ENCODE results near the gene PRRC1. TPM values are rescaled to one million over a fixed set of nuclear protein-coding genes. Genes with fewer than 3 reads are reported as not detected.
"Not testable (repeated sequence)": the region's sequence is repeated elsewhere in the genome, so short reads cannot be mapped to it uniquely, and the experiment has no call there.

PRRC1 gene
- total RNA-seq, 1 donor from 2014 or later = 43.7 TPM

GRCh38 chr5:127565586-127566270 is 48.3 kb downstream of the PRRC1 start:
- FAIRE-seq (no peak), DNase-seq (ENCODE audit: low read depth) (no peak)
- TF ChIP-seq CTCF (IDR thresholded peaks at IDR 0.05; ENCODE audit: insufficient read depth, low read length, severe bottlenecking) = no peak
- H3K4me3 ChIP-seq (ENCODE audit: low read depth, low read length) = no peak overlapping the region
- no peaks in the 10 kb centered on the region for H3K36me3 ChIP-seq (ENCODE audit: control insufficient read depth, insufficient read depth, low read length)
- H3K27me3 ChIP-seq (ENCODE audit: control insufficient read depth, insufficient read depth, low read length) = no peaks in the 10 kb centered on the region

GRCh38 chr5:127567026-127567768 is 49.8 kb downstream of the PRRC1 start:
- no peak for DNase-seq (ENCODE audit: low read depth)
- no peaks in the 10 kb centered on the region for H3K27me3 ChIP-seq (ENCODE audit: control insufficient read depth, insufficient read depth, low read length)
- no peaks in the 10 kb centered on the region for H3K36me3 ChIP-seq (ENCODE audit: control insufficient read depth, insufficient read depth, low read length)
- no peak for TF ChIP-seq CTCF (IDR thresholded peaks at IDR 0.05; ENCODE audit: insufficient read depth, low read length, severe bottlenecking)
- no peak overlapping the region for H3K4me3 ChIP-seq (ENCODE audit: low read depth, low read length)
- FAIRE-seq = no peak

GRCh38 chr5:127568166-127568565 is 50.7 kb downstream of the PRRC1 start:
- TF ChIP-seq CTCF (IDR thresholded peaks at IDR 0.05; ENCODE audit: insufficient read depth, low read length, severe bottlenecking) = no peak
- DNase-seq (ENCODE audit: low read depth) = no peak
- no peaks in the 10 kb centered on the region for H3K36me3 ChIP-seq (ENCODE audit: control insufficient read depth, insufficient read depth, low read length)
- no peak overlapping the region for H3K4me3 ChIP-seq (ENCODE audit: low read depth, low read length)
- no peaks in the 10 kb centered on the region for H3K27me3 ChIP-seq (ENCODE audit: control insufficient read depth, insufficient read depth, low read length)
- FAIRE-seq = no peak

GRCh38 chr5:127569471-127569870 is 52.0 kb downstream of the PRRC1 start:
- not testable (repeated sequence) for FAIRE-seq; H3K27me3 ChIP-seq (ENCODE audit: control insufficient read depth, insufficient read depth, low read length); H3K4me3 ChIP-seq (ENCODE audit: low read depth, low read length); DNase-seq (ENCODE audit: low read depth); H3K36me3 ChIP-seq (ENCODE audit: control insufficient read depth, insufficient read depth, low read length)

- H3K36me3 ChIP-seq (ENCODE audit: control insufficient read depth, insufficient read depth, low read length) = no peaks in the 10 kb centered on the region
- DNase-seq (ENCODE audit: low read depth) (no peak), FAIRE-seq (no peak)
Measured at GRCh38 chr5:127571314-127572131, 54.1 kb downstream of the PRRC1 start.

More at GRCh38 chr5:127571314-127572131, 54.1 kb downstream of the PRRC1 start:
- H3K4me3 ChIP-seq (ENCODE audit: low read depth, low read length) = no peak overlapping the region
- TF ChIP-seq CTCF (IDR thresholded peaks at IDR 0.05; ENCODE audit: insufficient read depth, low read length, severe bottlenecking) = no peak
- H3K27me3 ChIP-seq (ENCODE audit: control insufficient read depth, insufficient read depth, low read length) = no peaks in the 10 kb centered on the region

Data from bronchial epithelial cell (primary cell).